ENCODE measurements around the gene SYNE2. TPM values are rescaled to one million over a fixed set of nuclear protein-coding genes. Genes with fewer than 3 reads are reported as not detected.

SYNE2 gene
- total RNA-seq, 2 experiments from 2014 or later: 150 to 212 TPM

DNA sequence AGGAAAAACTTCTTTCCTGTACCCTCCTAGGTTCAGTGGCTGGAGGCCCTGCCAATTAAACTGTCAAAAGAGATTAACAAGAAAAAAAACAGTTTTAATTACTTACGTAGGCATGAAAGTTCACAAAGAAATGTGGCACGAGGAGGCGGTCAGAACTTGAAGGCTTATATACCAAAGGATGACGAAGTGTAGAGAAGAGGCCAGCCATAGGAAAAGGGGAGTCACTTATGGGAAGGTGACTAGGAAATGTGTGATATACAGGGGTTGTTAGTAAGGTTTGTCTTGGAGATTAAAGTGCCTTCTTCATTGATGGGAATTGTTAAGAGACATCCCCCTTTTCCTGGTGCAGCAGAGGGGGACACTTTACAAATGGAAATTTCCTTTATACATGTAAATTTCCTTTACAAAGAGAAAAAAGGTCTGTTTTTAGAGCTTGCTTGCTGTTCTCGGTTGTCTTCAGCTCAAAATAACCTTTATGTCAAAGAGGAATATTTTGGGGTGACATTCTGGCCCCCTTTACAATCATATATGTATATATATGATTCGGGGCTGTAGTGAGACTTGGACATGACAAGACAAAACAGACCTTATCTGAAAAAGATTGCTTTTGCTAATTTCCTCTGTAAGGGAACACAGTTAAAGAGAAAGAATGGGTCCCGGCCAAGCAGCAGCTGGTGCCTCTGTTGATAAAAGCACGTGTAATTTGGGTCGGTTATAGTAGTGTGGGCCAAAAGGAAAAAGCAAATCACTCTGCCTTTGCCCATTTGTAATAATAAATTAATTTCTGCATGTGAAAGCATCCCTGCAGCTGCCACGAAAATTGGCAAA is 38.6 kb downstream of the SYNE2 start:
- ChIA-PET CTCF (ENCODE audit: unreplicated experiment) (no interaction called here), POLR2A (interaction anchor here (0.6 to 2.0 kb wide), 4 partner anchors 8 to 624 kb away, joined by 3 to 6 read pairs (median 4); no protein-coding TSS in a partner anchor)
- no TSS peak for BruUV-seq (replicated peaks)

DNA sequence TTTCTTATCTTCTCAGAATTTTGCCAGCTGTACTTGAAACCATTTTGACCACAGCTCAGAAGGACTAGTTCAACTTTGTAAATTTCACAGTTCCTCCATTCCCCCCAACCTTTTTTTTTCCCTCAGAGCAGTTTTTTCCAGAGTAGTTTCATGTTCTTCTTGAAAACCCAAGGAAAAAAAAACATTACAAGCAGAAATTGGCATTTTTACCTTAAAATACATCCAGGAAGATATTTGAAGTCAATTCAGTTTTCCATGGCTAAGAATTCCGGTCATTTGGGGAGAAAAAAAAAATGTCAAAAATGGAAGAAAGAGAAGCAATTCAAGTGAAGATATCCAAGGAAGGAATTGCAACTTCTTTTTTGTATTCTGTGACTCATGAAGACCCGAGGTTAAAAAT is 39.5 kb downstream of the SYNE2 start:
- Histone ChIP-seq H3K4me2 (ENCODE audit: low read length) (no peak overlapping the region), H3K9me3 (ENCODE audit: low read length) (no peaks in the 10 kb centered on the region), H3K4me1 (ENCODE audit: insufficient read depth, low read length, poor library complexity, severe bottlenecking) (peaks cover 34% of the 10 kb centered on the region), H3K36me3 (ENCODE audit: insufficient read depth, low read length) (peaks cover 7% of the 10 kb centered on the region), H3K9me2 (ENCODE audit: insufficient read depth, low read length) (no peaks in the 10 kb centered on the region), H3K4me3 (ENCODE audit: low read depth, low read length, poor library complexity, severe bottlenecking) (no peak overlapping the region), H2AFZ (ENCODE audit: low read length) (no peak overlapping the region), H3K27ac (ENCODE audit: low read depth, low read length, poor library complexity, severe bottlenecking) (no peak overlapping the region), H3K79me2 (ENCODE audit: insufficient read depth, low read depth, low read length) (peaks cover 81% of the 10 kb centered on the region; the same call in 1 of the 2 replicates), H4K20me1 (ENCODE audit: insufficient read depth, low read length) (peaks cover 6% of the 10 kb centered on the region; the same call in 1 of the 2 replicates)
- ChIA-PET POLR2A (interaction anchor here (2.0 kb wide), 1 partner anchor 37 kb away, joined by 5 read pairs; no protein-coding TSS in a partner anchor), CTCF (ENCODE audit: unreplicated experiment) (no interaction called here)
- TF ChIP-seq EZH2phosphoT487 (IDR thresholded peaks at IDR 0.05; ENCODE audit: borderline replicate concordance, low read depth, low read length): no peak
- TF ChIP-seq, protein P1, sequence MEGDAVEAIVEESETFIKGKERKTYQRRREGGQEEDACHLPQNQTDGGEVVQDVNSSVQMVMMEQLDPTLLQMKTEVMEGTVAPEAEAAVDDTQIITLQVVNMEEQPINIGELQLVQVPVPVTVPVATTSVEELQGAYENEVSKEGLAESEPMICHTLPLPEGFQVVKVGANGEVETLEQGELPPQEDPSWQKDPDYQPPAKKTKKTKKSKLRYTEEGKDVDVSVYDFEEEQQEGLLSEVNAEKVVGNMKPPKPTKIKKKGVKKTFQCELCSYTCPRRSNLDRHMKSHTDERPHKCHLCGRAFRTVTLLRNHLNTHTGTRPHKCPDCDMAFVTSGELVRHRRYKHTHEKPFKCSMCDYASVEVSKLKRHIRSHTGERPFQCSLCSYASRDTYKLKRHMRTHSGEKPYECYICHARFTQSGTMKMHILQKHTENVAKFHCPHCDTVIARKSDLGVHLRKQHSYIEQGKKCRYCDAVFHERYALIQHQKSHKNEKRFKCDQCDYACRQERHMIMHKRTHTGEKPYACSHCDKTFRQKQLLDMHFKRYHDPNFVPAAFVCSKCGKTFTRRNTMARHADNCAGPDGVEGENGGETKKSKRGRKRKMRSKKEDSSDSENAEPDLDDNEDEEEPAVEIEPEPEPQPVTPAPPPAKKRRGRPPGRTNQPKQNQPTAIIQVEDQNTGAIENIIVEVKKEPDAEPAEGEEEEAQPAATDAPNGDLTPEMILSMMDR (conservative IDR thresholded peaks at IDR 0.05; ENCODE audit: low read length): no peak
- BruUV-seq (replicated peaks): no TSS peak
- no peak for DNase-seq (ENCODE audit: low spot score)
- intact Hi-C loops (cut with micrococcal nuclease; ENCODE audit: unreplicated experiment): no loop called here

More for the DNA sequence above, 38.6 kb downstream of the SYNE2 start:
- no peak for TF ChIP-seq EZH2phosphoT487 (IDR thresholded peaks at IDR 0.05; ENCODE audit: borderline replicate concordance, low read depth, low read length)
- TF ChIP-seq, protein P1 (conservative IDR thresholded peaks at IDR 0.05; ENCODE audit: low read length): no peak
- Histone ChIP-seq H2AFZ (ENCODE audit: low read length) (no peak overlapping the region), H4K20me1 (ENCODE audit: insufficient read depth, low read length) (peaks cover 6% of the 10 kb centered on the region; the same call in 1 of the 2 replicates), H3K4me2 (ENCODE audit: low read length) (peak overlapping the region; percentile 22), H3K9me3 (ENCODE audit: low read length) (no peaks in the 10 kb centered on the region), H3K4me3 (ENCODE audit: low read depth, low read length, poor library complexity, severe bottlenecking) (no peak overlapping the region), H3K36me3 (ENCODE audit: insufficient read depth, low read length) (peaks cover 7% of the 10 kb centered on the region), H3K9me2 (ENCODE audit: insufficient read depth, low read length) (no peaks in the 10 kb centered on the region), H3K4me1 (ENCODE audit: insufficient read depth, low read length, poor library complexity, severe bottlenecking) (peaks cover 34% of the 10 kb centered on the region), H3K27ac (ENCODE audit: low read depth, low read length, poor library complexity, severe bottlenecking) (no peak overlapping the region), H3K79me2 (ENCODE audit: insufficient read depth, low read depth, low read length) (peaks cover 78% of the 10 kb centered on the region; the same call in 1 of the 2 replicates)
- intact Hi-C loops (cut with micrococcal nuclease; ENCODE audit: unreplicated experiment): no loop called here
- no peak for DNase-seq (ENCODE audit: low spot score)
